Daoy (cell line): ENCODE measurements around the gene LSS. TPM values are rescaled to one million over a fixed set of nuclear protein-coding genes. Genes with fewer than 3 reads are reported as not detected.
"Not testable (repeated sequence)": the region's sequence is repeated elsewhere in the genome, so short reads cannot be mapped to it uniquely, and the experiment has no call there.

Experiments used
- DNase-seq: peaks from one replicate; pipeline ENCODE4 v3.0.0-alpha.2; 2015; ENCODE audit warnings: low read depth
- total RNA-seq: library from RNA; depleted of rRNA; stranded (reverse); fragments of >200 nt; shearing (Covaris generic); gene quantifications from 2 replicates; pipeline ENCODE4 v1.2.3, GENCODE V29; 2014

Gene LSS
- total RNA-seq, 1 experiment from 2014 or later: 25.3 TPM

GRCh38 chr21:46153247-46154154 is 75.1 kb downstream of the LSS start:
- DNase-seq: peak; percentile 69

GRCh38 chr21:46152927-46153246 is 75.7 kb downstream of the LSS start:
- no peak for DNase-seq

- DNase-seq: peak; percentile 2
Observed at GRCh38 chr21:46151989-46152926, 76.3 kb downstream of the LSS start.

- peak; percentile 1 for DNase-seq
Observed at GRCh38 chr21:46151261-46151988, 77.1 kb downstream of the LSS start.

GRCh38 chr21:46150491-46151121 is 78.0 kb downstream of the LSS start:
- DNase-seq: no peak

- DNase-seq: no peak
Observed at GRCh38 chr21:46150073-46150472, 78.5 kb downstream of the LSS start.

GRCh38 chr21:46149205-46149901 is 79.2 kb downstream of the LSS start:
- DNase-seq: no peak

- DNase-seq: no peak
Observed at GRCh38 chr21:46148106-46148505, 80.5 kb downstream of the LSS start.

GRCh38 chr21:46147429-46147828 is 81.1 kb downstream of the LSS start:
- peak; percentile 66 for DNase-seq

- DNase-seq: no peak
Observed at GRCh38 chr21:46146856-46147255, 81.7 kb downstream of the LSS start.

GRCh38 chr21:46145840-46146691 is 82.5 kb downstream of the LSS start:
- DNase-seq: no peak

- no peak for DNase-seq
Observed at GRCh38 chr21:46145159-46145839, 83.3 kb downstream of the LSS start.

- no peak for DNase-seq
Observed at GRCh38 chr21:46144464-46145070, 84.0 kb downstream of the LSS start.

- no peak for DNase-seq
Observed at GRCh38 chr21:46142582-46143473, 85.7 kb downstream of the LSS start.

- no peak for DNase-seq
Observed at GRCh38 chr21:46141767-46142581, 86.6 kb downstream of the LSS start.

GRCh38 chr21:46140352-46141003 is 88.1 kb downstream of the LSS start:
- DNase-seq: not testable (repeated sequence)
